Measurements from ENCODE around the gene PTPRK.

PTPRK gene

DNA sequence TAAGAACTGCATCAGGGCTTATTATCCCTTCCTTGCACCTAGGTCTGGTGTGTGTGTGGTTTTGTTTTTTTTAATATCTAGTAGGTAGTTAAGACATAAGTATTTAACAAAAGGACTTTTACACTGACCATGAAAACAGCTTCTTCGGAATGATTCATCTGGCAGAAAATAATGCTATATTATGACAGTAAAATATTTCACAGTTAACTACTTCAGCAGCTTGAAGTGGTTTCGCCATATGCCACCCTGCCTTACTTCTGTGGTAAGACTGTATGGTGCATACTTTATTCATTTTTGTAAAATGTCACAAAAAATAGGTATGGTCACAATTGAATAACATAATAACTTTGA lies 858 bp upstream of the PTPRK start:
- Mint-ChIP-seq H3K4me1 (peaks cover 26% of the 10 kb centered on the region), H3K9me3 (no peaks in the 10 kb centered on the region), H3K27me3 (peaks cover 52% of the 10 kb centered on the region), H3K4me3 (peak overlapping the region; percentile 97 to 99), H3K27ac (peak overlapping the region in 1 of 2 donors; percentile 12)
- ATAC-seq (no peak), DNase-seq (no peak)

DNA sequence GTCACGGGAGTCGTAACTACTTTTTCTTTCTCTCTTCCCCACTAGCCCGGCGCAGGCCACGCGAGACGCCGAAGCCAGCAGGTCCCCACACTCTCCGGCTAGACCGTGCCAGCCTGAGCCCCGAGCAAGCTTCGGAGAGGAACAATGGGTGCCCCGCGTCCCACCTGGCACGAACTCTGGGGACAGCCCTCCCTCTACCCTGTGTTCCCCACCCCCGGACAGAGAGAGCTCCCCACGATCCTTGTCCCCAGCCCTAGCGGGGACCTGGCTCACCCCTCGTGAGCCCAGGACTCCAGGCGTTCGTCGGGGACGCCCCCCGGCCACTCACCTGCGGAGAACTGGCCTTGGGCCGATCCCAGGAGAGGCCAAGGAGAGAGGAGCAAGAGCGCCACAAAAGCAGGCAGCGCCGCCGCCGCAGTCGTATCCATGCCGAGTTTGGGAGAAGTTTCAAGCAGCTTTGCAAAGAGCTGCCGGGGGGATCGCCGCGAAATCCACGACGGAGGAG lies 416 bp downstream of the PTPRK start:
- no peaks in the 10 kb centered on the region for H3K9me3 Mint-ChIP-seq
- DNase-seq (peak; percentile 56 to 66), ATAC-seq (peak; percentile 64)
- H3K27ac Mint-ChIP-seq, result peak overlapping the region; percentile 96 to 99
- peaks cover 32% of the 10 kb centered on the region for H3K4me1 Mint-ChIP-seq
- H3K4me3 Mint-ChIP-seq, result peak overlapping the region; percentile 97 to 99
- peaks cover 40% of the 10 kb centered on the region for H3K27me3 Mint-ChIP-seq

GRCh38 chr6:128519132-128519930 lies 1.1 kb downstream of the PTPRK start:
- Mint-ChIP-seq H3K27ac (peak overlapping the region; percentile 96 to 99), H3K9me3 (no peaks in the 10 kb centered on the region), H3K27me3 (peaks cover 39% of the 10 kb centered on the region), H3K4me1 (peaks cover 32% of the 10 kb centered on the region), H3K4me3 (peak overlapping the region; percentile 97 to 99)
- DNase-seq (peak; percentile 46 to 47), ATAC-seq (peak; percentile 50)

GRCh38 chr6:128518434-128519131 lies 1.8 kb downstream of the PTPRK start:
- H3K9me3 Mint-ChIP-seq, result no peaks in the 10 kb centered on the region
- peak overlapping the region; percentile 97 to 99 for H3K4me3 Mint-ChIP-seq
- no peak for DNase-seq
- peaks cover 32% of the 10 kb centered on the region for H3K4me1 Mint-ChIP-seq
- no peak for ATAC-seq
- H3K27ac Mint-ChIP-seq, result peak overlapping the region in 1 of 2 donors; percentile 93
- H3K27me3 Mint-ChIP-seq, result peaks cover 32% of the 10 kb centered on the region

- Mint-ChIP-seq H3K4me3 (no peak overlapping the region), H3K9me3 (no peaks in the 10 kb centered on the region), H3K27ac (no peak overlapping the region), H3K4me1 (peaks cover 32% of the 10 kb centered on the region), H3K27me3 (peaks cover 25% of the 10 kb centered on the region)
- DNase-seq (no peak), ATAC-seq (no peak)
These were observed 3.3 kb downstream of the PTPRK start for GRCh38 chr6:128517124-128517523.

DNA sequence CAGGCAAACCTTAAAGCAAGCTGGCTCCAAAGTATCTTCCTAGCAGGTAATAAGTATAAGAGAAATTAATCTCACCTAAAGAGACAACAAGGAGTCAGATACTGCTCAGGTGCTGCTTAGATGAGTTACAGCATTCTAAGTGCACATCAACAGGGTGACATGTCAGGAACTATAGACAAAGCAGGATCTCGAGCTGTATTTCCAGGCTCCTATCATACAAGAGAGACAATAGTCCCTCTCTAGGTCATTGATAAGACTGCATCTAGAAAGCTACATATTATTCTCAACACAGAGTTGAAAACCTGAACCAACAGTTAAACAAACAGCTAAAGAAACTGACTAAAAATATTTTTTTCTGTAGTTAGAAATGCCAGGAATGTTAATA lies 3.9 kb downstream of the PTPRK start:
- Mint-ChIP-seq H3K4me3 (no peak overlapping the region), H3K27ac (no peak overlapping the region), H3K9me3 (no peaks in the 10 kb centered on the region), H3K27me3 (peaks cover 19% of the 10 kb centered on the region), H3K4me1 (peaks cover 32% of the 10 kb centered on the region)
- no peak for ATAC-seq
- DNase-seq, result no peak

- Mint-ChIP-seq H3K9me3 (no peaks in the 10 kb centered on the region), H3K27me3 (peaks cover 19% of the 10 kb centered on the region)
- no peak for DNase-seq
These were observed 4.6 kb downstream of the PTPRK start for GRCh38 chr6:128515550-128516513.

DNA sequence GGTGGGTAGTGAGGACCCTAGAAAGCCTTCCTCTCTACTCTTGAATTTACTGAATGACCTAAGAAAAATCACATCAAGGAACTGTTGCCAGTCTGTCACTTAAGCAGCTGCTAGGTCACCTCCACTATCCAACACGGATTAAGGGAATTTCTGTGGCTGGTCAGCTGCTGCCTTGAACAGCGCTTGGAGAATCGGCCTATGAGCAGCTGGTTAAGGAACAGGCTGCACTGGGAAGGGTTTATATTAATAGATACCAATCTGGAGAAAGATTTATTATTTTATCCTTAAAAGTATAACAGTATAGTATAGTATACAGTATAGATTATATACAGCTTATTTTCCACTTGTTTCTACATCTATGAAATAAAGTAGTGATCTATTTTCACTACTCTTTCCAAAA lies 6.5 kb downstream of the PTPRK start:
- H3K27me3 Mint-ChIP-seq, result peaks cover 17% of the 10 kb centered on the region
- no peak for DNase-seq
- H3K27ac Mint-ChIP-seq, result peak overlapping the region in 1 of 2 donors; percentile 27
- no peak for ATAC-seq
- H3K4me3 Mint-ChIP-seq, result no peak overlapping the region
- H3K4me1 Mint-ChIP-seq, result peaks cover 25% of the 10 kb centered on the region
- no peaks in the 10 kb centered on the region for H3K9me3 Mint-ChIP-seq

More at GRCh38 chr6:128515550-128516513, 4.6 kb downstream of the PTPRK start:
- peaks cover 28% of the 10 kb centered on the region for H3K4me1 Mint-ChIP-seq
- H3K27ac Mint-ChIP-seq, result no peak overlapping the region
- H3K4me3 Mint-ChIP-seq, result no peak overlapping the region
- ATAC-seq, result no peak

GRCh38 chr6:128512296-128512695 lies 8.1 kb downstream of the PTPRK start:
- DNase-seq (no peak), ATAC-seq (no peak)
- Mint-ChIP-seq H3K27ac (no peak overlapping the region), H3K4me3 (no peak overlapping the region), H3K9me3 (no peaks in the 10 kb centered on the region), H3K27me3 (peaks cover 8% of the 10 kb centered on the region), H3K4me1 (peaks cover 16% of the 10 kb centered on the region)

- no peak overlapping the region for H3K4me3 Mint-ChIP-seq
- no peak for ATAC-seq
- H3K27me3 Mint-ChIP-seq, result peaks cover under 1% of the 10 kb centered on the region
- no peak for DNase-seq
- H3K4me1 Mint-ChIP-seq, result peaks cover 8% of the 10 kb centered on the region
- H3K27ac Mint-ChIP-seq, result no peak overlapping the region
- no peaks in the 10 kb centered on the region for H3K9me3 Mint-ChIP-seq
These were observed 8.9 kb downstream of the PTPRK start for GRCh38 chr6:128511506-128511905.

GRCh38 chr6:128509709-128510108 lies 10.7 kb downstream of the PTPRK start:
- DNase-seq (no peak), ATAC-seq (no peak)
- no peak overlapping the region for H3K27ac Mint-ChIP-seq
- no peaks in the 10 kb centered on the region for H3K9me3 Mint-ChIP-seq
- H3K4me1 Mint-ChIP-seq, result no peaks in the 10 kb centered on the region
- no peak overlapping the region for H3K4me3 Mint-ChIP-seq
- no peaks in the 10 kb centered on the region for H3K27me3 Mint-ChIP-seq

GRCh38 chr6:128508588-128509296 lies 11.7 kb downstream of the PTPRK start:
- Mint-ChIP-seq H3K27me3 (no peaks in the 10 kb centered on the region), H3K9me3 (no peaks in the 10 kb centered on the region), H3K4me3 (no peak overlapping the region), H3K4me1 (no peaks in the 10 kb centered on the region), H3K27ac (no peak overlapping the region)
- no peak for ATAC-seq
- DNase-seq, result no peak

DNA sequence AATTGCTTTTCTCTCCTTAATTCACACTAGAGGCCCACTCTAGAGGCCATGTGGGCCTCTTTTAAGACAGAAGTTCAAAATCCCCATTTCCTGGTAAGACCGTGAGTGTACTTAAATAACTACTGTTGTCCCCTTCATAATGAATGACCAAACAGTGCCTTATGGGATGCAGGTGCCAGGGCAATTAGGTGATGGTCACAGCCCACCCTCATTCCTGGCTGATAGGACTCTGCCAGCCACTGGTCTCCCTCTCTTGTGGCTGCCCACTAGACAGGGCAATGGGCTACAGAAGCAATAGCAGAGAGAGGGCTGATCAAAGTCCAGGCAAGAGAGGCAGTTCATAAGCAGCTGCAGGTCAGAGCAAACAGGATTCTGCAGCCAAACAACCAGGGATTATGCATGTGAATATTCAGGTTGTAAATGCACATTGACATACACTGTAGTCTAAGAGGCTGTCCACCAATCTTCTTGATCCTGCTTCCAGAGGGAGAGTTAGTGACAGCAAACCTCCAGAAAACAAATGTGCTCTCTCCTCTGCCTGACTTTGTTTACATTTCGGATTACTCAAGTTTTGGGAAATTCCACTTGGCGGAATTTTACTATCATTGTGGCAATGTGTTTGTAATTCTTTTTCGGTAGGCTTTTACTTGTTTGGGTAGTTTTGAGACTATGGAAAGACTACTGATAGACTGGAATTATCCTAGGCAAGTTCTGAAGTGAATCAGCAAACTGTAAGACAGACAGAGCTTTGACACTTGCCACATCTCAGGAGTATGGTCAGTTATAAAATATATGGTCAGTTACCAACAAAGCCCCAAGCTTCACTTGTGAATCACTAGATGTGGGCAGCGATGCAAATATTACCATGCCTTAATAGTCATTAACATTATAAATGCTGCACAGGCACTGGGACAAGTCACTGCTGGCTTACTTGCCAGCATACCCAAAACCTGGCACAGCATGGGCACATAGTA lies 12.8 kb downstream of the PTPRK start:
- H3K9me3 Mint-ChIP-seq, result no peaks in the 10 kb centered on the region
- ATAC-seq, result no peak
- H3K27ac Mint-ChIP-seq, result no peak overlapping the region
- H3K4me3 Mint-ChIP-seq, result no peak overlapping the region
- no peak for DNase-seq
- H3K27me3 Mint-ChIP-seq, result no peaks in the 10 kb centered on the region
- H3K4me1 Mint-ChIP-seq, result no peaks in the 10 kb centered on the region

DNA sequence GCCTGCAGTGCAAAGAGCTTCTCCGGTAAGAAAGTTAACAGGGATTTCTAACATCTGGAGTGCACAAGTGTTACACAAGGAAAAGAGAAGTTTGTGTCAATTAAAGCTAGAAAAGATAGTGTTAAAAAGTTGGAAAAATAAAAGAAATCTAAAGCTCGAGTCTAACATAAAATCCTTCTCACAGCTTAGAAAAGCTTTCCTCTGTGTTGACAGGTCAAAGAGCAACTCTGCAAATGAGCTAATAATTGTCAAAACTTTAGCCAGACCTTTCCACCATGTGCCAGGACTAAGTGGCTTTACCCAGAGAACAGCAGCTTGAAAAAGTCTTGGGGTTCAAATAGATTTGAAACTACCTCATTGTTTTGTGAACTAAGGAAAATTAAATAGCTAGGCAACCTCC lies 14.8 kb downstream of the PTPRK start:
- H3K4me1 Mint-ChIP-seq, result no peaks in the 10 kb centered on the region
- ATAC-seq (no peak), DNase-seq (no peak)
- H3K9me3 Mint-ChIP-seq, result no peaks in the 10 kb centered on the region
- H3K4me3 Mint-ChIP-seq, result no peak overlapping the region
- no peak overlapping the region for H3K27ac Mint-ChIP-seq
- H3K27me3 Mint-ChIP-seq, result no peaks in the 10 kb centered on the region
